ENCODE data around the gene GBX2.

The GBX2 gene

GRCh38 chr2:236169741-236170589 is 1.8 kb upstream of the GBX2 start:
- in situ Hi-C loops (cut with HindIII; ENCODE audit: low sequenced_read_pairs): no loop called here

GRCh38 chr2:236169151-236169721 is 1.1 kb upstream of the GBX2 start:
- in situ Hi-C loops (cut with HindIII; ENCODE audit: low sequenced_read_pairs): no loop called here

DNA sequence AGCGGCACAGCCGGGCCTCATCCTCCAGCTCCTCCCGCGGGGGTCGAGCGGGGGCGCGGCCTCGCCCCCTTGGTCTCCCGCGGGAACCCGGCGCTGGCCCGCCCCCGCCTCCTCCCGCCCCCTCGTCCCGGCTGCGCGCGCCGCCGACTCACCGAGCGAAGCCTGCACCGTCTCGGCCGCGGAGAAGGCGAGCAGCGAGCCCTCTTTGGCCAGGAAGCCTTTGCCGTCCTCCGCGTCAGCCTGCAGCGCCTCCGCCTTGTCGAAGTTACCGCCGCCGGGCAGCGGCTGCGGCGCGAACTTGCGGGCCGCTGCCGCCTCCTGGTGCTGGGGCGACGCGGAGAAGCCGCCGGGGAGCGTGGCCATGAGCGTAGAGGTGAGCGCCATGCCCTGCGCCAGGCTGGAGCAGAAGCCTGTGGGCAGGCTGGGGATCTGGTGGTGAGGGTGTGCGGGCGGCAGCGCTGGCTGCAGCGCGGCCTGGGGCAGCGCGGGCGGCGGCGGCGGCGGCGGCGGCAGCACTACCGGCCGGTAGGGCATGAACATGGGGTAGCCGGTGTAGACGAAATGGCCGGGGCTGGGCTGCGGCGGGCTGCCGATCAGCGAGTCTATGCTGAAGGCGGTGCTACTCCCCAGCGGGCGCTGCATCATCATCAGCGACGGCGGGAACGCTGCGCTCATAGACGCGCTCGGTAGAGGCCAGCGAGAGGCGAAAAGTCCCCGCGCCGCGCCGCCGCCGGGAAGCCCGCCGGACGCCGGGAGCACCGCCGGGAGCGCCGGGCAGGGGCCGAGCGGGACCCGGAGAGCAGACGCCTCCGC is 683 bp downstream of the GBX2 start:
- in situ Hi-C loops (cut with HindIII; ENCODE audit: low sequenced_read_pairs): no loop called here

DNA sequence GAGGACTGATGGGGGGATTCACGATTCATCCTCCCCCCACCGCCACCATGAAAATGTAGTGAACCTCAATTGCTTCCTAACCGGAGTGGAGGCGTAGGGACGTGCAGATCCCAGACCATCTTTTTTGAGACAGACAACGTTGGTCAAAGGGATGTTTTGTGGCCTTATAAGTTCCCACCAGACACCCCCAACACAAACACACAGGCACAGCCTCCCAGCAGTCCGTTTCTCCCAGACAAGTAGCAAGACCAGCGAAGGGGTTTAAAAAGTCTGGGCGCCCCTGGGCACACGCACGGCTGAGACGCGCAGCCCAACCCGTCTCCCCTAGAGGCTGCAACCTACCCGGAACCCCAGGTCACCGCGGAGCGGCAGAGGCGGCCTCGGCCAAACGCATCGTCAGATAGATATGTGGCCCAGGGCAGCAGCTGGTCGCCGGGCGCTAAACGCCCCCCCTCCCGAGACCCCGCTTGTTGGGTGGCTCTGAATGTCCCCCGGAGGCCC is 1.3 kb downstream of the GBX2 start:
- in situ Hi-C loops (cut with HindIII; ENCODE audit: low sequenced_read_pairs): no loop called here

GRCh38 chr2:236165842-236166795 is 2.1 kb downstream of the GBX2 start:
- in situ Hi-C loops (cut with HindIII; ENCODE audit: low sequenced_read_pairs): no loop called here

DNA sequence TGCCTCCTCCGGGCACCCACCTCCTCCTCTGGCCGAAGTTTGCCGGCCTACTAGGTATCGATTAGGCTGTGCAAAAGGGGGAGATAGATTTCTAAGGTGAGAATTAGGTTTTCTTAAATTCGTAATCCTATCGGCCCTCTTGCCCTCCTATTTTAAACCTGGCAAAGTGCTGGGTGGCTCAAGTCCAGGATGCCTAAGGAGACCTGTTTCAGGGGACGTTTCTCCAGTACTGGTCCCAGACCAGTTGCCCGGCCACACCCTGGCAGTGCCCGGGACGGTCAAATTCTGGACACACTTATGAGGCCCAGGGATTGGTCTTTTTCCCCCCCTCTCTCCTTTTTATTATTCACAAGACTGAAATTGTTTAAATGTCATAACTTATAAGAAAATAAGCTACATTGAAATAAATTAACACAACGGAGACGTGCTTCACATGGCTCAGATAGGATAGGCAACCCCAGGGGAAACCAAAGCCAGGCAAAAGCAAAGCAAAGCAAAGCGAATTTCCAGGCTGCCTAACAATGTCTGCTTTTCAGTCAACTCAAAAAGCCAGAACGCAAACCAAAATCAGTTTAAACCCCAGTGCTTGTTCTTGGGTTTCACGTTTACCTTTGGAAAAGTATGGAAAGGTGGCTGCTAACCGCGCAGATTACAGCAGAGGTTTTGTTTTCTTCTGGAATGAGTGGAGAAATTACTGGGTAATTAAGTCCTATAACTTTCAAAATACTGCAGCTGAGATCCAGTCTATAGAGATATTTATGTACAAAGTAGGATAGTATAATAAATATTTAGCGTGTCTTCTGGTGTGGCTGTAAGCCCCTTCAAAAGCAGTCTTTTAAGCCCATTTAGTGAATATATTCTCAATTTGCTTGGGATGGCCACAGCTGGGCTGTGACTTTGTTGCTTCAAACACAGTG is 3.0 kb downstream of the GBX2 start:
- in situ Hi-C loops (cut with HindIII; ENCODE audit: low sequenced_read_pairs): no loop called here

DNA sequence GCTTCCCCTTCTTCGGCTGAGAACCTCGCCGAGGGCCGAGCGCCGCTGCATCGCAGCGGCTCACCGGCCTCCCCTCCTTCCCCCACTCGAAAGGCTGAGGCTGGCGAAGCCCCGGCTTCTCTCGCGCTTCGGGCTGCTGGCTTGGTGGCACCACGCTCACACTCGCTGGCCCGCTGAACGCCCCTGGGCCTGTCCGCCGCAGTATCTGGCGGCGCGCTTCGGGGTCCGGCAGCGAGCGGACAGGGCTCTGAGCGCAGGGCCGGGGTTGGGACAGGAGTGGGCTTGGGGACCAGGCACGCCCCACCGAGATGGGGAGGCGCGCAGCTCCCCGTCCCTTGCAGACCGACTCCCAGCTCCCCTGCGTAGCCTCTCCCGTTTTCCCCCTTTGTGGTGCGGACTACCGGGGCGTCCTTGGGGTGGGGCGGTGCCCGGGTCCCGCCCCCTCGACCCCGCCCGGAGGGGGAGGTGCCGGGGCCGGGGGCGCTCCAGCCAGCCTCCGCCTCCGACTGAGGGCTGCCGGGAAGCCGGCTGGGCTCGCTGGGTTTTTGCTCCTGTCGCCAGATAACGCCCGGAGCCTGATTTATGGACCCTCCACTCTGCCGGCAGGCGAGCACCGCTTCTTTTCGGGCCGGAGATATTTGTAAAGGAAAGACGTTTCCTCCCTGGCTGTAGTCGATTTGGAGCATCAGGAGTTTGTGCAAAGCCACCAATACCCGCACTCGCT is 3.8 kb downstream of the GBX2 start:
- in situ Hi-C loops (cut with HindIII; ENCODE audit: low sequenced_read_pairs): no loop called here

DNA sequence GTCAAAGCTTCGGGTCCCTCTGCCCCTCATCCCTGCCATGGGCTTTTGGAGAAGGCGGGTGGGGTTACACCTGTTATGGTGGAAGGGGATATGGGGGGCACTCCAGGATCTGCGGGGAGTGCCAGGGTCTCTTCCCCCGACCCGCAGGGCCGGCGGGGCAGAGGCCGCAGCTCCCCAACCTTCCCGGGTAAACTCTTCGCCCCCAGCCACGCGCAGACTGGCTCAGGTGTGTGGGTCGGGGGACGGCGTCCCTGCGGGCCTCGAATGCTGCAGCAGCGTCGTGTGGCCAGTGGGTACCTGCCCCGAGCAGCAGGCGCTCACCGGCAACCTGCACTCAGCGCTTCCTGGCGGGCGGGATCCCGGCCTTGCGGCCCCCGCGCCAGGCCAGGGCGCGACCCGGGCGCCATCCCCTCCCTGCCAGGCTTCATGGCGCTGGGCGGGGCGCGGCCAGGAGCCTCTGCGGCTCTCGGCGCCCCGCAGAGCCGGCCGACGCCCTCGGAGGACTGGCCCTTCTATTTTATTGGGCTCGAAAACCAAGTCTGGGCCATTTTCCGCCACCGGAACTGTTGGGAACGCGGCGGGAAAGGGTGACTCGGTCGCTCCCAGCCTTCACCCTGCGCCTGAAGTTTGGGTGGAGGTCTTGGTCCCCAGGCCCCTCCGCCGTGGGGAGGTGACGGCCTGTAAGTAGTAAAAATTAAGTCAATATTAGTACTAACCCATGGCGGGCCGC is 4.5 kb downstream of the GBX2 start:
- in situ Hi-C loops (cut with HindIII; ENCODE audit: low sequenced_read_pairs): no loop called here

- in situ Hi-C loops (cut with HindIII; ENCODE audit: low sequenced_read_pairs): no loop called here
These were observed 5.2 kb downstream of the GBX2 start for GRCh38 chr2:236162882-236163470.

DNA sequence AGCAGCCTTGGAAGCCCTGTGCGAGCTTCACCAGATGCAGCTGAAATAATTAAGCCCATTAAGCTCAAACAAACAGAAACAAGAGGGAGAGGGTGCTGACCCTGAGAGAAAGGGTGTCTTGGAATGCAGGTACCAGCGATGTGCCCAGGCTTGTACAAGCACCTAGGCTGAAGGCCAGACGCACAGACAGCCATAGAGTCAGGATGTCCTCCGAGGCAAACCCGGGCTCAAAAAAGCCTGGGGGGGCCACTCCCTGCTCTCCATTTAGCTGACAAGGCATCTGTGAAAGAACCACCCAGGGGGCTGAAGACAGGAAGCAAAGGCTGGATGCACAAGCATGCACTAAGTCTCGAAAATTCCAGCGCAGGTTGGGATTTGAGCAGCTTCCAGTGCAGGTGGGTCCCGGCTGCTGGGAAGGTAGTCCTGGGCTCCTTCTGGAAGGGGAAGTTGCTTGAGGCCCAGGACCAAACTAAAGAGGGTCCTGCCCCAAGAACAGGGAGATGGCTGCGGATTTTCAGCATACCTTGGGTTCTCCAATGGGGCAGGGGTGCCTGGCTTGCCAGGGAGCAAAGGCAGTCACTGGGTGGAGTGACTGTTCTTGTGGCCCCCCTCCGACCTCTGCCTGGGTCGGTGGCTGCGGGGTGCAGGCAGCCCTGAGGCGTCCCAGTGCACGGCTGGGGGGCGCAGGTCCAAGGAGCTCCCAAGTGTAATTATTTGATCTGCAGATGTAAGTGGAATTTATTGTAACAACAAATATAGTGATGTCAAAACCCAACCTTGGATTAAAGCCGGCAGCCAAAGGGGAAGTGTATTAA is 5.9 kb downstream of the GBX2 start:
- in situ Hi-C loops (cut with HindIII; ENCODE audit: low sequenced_read_pairs): no loop called here

GRCh38 chr2:236161531-236161930 is 6.7 kb downstream of the GBX2 start:
- in situ Hi-C loops (cut with HindIII; ENCODE audit: low sequenced_read_pairs): no loop called here

DNA sequence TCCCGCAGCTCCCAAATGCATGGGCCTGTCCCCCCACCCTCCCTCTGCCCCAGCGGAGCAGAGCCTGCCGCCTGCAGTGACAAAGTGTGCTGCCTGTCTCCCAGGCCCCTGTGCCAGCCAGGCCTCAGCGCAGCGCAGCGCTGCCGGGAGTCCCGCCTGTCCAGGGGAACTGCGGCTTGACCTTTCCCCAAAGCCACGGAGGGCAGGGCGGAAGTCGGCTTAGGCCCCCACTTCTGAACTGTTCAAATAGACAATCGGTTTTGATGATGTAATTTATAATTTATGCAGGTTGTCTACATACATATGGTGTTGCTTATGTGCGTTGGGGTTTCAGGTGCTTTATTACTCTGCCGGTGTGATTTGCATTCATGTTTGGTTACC is 7.1 kb downstream of the GBX2 start:
- in situ Hi-C loops (cut with HindIII; ENCODE audit: low sequenced_read_pairs): no loop called here

GRCh38 chr2:236160366-236161081 is 7.7 kb downstream of the GBX2 start:
- in situ Hi-C loops (cut with HindIII; ENCODE audit: low sequenced_read_pairs): no loop called here

GRCh38 chr2:236159778-236160170 is 8.4 kb downstream of the GBX2 start:
- in situ Hi-C loops (cut with HindIII; ENCODE audit: low sequenced_read_pairs): no loop called here

- in situ Hi-C loops (cut with HindIII; ENCODE audit: low sequenced_read_pairs): no loop called here
These were observed 9.0 kb downstream of the GBX2 start for GRCh38 chr2:236158969-236159777.

Data from DLD1 (cell line).